NCI-H2029 (cell line): ENCODE results near the gene OR7A17.

Experiments
- DNase-seq: peaks from one replicate; lab custom pipeline; 2025; lab: John Stamatoyannopoulos, UW

The OR7A17 gene

DNA sequence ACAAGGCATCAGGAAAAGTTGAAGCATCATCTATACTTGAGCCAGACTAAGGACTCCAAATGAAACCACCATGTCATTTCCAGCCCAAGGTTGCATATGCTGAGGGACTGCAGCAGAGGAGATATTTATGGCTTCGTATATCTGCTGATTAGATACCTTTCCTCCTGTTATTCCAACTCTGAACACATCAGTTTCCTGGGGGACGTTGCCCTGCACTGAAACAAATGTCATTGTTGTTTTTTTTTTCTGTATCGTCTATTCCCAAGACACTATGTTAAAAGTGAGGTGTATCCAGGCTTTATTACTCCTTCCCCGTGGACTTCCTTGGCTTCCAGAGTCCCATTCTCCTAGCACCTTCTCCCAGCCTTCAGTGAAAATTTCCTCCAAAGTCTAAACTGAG lies at the start of gene OR7A17:
Gene OR7A17 (minus strand): TSS at position 101 of the 400 bp plus-strand sequence. CDS start 4,777 bp downstream, outside the sequence.
- DNase-seq: no peak

DNA sequence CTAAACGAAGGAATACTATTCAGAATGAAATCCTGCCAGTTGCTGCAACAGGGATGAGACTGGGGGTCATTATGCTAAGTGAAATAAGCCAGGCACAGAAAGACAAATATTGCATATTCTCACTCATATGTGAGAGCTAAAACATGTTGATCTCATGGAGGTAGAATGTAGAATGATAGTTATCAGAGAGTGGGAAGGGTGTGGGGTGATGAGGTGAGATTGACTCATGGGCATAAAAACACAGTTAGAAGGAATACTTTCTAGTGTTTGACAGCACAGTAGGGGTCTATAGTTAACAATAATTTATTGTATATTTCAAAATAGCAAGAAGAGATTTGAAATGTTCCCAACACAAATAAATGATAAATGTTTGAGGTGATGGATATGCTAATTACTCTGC lies 47.6 kb upstream of the OR7A17 start:
- DNase-seq: no peak

DNA sequence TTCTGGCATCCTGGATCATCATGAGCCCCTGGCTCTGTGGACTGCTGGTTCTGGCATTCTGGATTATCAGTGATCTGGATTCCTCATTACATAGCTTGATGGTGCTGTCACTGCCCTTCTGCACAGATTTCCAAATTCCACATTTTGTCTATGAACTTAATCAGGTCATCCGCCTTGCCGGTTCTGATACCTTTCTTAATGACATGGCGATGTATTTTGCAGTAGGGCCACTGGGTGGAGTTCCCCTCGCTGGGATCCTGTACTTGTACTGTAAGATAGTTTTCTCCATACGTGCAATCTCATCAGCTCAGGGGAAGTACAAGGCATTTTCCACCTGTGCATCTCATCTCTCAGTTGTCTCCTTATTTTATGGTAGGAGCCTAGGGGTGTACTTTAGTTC lies 30.9 kb upstream of the OR7A17 start:
- no peak for DNase-seq

DNA sequence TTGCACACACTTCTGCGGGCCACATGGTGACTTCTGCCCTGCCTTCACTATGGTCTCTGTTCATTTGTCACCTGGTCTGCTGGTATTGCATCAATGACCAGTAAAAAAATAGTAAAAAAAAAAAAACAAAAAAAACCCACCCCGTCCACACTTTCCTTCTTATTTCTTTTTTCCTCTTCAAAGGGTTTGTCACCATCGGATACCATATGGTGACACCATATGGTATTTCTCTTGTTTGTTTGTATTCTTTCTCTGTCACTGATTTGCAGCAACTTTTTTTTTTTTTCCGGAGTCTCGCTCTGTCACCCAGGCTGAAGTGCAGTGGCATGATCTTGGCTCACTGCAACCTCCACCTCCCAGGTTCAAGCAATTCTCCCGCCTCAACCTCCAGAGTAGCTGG lies 29.2 kb upstream of the OR7A17 start:
- DNase-seq: no peak

DNA sequence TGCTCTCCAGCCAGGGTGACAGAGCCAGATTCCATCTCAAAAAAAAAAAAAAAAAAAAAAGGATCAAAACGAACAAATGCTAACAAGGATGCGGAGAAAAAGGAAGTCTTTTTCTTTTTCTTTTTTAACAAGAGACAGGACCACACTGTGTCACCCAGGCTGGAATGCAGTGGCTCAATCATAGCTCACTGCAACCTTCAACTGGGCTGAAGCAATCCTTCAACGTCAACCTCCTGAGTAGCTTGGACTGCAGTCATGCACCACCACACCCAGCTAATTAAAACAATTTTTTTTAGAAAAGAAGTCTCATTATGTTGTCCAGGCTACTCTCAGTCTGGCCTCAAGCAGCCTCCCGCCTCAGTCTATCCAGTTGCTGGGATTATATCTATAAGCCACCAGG lies 20.8 kb upstream of the OR7A17 start:
- no peak for DNase-seq

DNA sequence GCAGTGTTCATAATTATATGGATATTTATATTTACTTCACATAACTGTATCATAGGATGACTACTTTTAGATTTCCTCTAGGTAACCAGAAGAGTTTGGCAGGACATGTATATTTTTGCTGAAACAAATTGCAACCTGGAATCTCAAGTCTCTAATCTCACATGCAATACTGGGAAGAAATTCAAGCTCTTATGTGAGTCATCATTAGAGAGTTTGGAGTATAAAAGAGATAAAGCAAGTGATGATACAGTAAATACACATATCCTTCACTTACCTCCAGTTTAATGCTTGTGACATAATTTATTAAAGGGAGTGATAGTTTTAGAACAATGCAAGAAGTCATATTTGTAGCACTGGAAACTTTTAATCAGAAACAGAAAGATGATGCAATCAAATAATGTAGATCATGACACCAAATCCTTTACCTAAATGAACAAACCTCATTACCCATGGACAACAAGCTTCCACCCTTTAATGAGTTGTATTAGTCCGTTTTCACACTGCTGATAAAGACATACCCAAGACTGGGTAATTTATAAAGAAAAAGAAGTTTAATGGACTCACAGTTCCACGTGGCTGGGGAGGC lies 15.8 kb upstream of the OR7A17 start:
- DNase-seq: no peak

DNA sequence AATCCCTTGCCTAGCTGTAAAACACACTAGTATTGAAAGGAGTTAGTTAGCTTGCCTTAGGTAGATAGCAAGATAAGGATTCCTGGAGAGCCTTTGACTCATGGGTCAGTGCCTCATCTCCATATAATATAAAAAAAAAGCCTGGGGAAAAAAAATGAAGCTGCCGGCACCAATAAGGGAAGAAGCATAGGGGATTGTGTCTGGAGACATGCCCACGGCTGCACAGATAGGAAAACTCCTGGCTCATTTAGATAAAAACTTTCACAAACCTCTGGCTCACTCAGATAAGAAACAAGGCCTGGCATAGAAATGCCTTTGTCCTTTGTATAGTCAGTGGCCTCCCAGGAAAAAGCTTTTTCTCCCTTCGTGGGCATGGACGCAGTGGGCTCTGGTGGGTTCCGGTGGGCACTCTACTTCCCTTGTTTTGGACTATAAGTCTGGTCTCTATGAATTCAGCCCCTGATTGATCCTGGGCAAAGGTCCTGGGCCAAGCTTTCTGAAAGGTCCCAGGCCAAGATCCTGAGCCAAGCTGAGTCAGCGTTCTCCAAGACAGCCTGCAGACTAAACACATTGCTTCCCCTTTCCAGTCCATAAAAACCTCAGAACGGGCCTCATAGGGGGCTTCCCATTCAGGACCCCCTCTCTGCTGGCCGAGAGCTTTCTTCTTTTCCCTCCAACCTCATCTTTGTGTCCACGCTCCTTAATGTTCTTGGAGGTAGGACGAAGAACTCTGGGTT lies 4.9 kb upstream of the OR7A17 start:
- no peak for DNase-seq

DNA sequence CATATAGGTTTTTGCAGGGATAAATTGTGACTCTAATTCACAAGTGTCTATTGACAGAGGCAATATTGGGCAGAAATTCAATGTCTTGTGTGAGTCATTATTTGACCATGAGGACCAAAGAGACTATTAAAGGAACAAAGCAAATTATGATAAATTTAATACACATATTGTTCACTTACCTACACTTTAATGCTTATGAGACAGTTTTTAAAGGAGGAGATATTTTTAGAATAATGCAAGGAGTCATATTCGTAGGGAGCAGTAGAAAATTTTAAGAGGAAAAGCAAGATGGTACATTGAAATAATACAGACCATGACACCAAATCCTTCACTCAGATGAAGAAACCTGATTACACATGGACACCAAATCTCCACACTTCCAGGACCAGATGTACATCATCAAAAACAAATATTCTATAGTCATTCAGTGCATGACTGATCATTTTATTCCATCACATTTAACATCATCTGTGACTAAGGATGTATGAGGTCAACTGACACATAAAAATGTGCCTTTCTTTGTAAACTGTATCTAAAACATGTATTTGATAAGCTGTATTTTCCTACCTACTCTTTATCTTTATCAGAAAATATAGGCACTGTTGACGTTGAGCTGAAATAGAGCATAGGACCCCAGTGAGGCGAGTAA lies 4.2 kb upstream of the OR7A17 start:
- DNase-seq: no peak

DNA sequence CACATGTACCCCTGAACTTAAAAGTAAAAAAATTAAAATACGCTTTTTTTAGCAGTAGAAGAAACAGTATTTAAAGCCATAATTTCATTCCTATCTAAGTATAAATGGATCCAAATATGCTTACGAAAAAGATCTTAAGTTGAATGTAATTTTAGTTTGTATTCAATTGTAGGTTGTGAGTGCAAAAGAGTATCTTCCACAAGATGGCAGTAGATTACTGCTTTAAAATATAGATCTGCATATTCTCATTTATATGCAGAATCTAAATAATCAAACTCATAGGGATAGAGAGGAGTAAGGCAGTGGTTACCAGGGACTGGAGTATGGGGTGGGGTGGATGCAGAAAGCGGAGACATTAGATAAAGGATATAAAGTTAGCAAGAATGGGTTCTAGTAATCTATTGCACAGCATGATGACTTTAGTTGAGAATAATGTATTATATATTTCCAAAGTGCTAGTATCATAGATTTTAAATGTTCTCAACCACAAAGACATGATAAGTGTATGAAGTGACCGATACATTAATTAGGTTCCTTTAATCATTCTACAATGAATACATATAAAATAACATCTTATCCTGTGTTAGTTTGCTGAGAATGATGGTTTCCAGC lies 14.2 kb downstream of the OR7A17 start:
- no peak for DNase-seq

DNA sequence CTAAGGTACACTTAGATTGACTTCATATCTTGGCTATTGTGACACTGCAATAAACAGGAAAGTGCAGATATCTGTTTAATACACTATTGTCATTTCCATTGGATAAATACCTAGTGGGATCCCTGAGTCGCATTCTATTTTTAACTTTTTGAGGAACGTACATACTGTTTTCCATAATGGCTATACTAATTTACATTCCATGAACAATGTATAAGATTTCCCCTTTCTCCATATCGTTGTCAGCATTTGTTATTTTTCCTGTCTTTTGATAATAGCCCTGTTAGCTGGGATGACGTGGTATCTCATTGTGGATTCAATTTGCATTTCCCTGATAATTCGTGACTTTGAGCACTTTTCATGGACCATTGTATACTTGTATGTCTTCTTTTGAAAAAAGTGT lies 17.4 kb downstream of the OR7A17 start:
- DNase-seq: no peak

DNA sequence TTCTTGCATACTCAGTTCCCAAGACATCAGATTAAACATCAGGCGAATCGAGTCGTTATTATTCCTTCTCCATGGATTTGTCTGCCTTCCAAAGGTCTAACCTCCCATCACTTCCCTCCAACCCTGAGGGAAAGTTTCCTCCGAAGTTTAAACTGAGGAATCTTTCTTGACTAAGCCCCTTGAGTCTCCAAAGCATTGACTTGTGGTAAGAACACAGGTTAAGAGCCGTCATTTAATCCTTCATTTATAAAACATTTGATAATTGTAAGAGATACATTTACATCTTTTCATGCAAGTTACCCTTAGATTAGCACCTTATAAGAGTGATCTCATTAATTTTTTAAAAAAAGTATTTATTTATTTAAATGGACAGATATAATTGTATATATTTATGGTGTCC lies 37.1 kb downstream of the OR7A17 start, which contains the start of gene OR7A10:
Gene OR7A10 (minus strand): TSS at position 101 of the 400 bp plus-strand sequence. CDS start 7,045 bp downstream, outside the sequence.
- DNase-seq: no peak

DNA sequence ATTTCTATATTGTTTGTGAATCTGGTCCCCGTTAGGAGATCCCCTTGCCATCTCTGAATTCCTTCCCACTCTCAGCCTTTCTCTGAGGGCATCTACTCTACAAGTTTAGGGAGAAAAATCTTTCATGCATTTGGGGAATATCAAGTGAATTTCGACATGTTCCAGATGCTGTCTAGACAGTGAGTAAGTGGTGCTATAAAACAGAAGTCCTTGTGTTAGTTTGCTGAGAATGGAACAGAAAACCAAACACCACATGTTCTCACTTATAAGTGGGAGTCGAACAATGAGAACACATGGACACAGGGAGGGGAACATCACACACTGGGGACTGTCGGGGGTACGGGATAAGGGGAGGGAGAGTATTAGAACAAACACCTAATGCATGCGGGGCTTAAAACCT lies 42.4 kb downstream of the OR7A17 start:
- no peak for DNase-seq

DNA sequence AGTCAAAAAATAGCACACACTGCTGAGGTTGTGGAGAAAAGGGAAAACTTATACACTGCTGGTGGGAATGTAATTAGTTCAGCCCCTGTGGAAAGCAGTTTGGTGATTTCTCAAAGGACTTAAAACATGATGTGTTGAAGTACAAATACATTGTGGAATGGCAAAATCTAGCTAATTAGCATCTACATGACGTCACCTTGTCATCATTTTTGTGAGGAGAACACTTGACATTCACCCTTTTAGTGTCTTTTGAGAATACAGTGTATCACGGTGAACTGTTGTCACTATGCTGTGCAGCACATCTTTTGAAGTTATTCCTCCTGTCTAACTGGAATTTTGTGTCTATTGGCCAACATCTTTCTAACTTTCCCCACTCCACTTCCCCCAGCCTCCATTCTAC lies 42.8 kb downstream of the OR7A17 start:
- DNase-seq: no peak

DNA sequence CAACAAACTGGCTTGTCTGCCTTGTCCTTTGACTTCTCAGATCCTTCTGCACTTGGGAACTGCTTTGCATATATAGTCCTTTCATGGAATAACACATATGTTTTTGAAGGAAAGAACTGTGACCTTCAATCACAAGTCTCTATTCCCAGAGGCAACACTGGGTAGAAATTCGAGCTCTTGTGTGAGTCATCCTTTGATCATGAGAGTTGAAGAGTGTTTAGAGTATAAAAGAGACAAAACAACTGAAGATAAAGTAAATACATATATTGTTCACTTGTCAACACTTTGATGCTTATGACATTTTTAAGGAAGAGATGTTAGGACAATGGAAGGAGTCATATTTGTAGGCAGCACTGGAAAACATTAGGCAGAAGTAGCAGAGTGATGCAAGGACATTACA lies 45.7 kb downstream of the OR7A17 start:
- no peak for DNase-seq

DNA sequence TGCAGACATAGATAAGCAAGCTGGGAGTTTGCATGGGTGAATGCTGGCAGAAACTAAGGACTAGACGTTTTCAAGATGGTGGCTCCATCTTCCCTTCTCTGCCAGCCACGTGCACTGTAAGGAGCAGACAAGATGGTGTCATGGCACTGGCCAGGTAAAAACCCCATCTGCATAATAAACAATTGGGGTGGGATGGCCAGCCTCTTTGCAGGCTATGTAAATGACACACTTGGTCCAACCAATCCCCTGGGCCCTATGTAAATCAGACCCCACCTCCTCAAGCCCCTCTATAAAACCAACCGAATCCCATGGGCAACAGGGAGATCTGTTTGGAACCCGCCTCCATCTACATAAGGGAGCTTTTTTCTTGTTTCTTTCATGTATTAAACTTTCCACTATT lies 48.5 kb downstream of the OR7A17 start:
- DNase-seq: no peak

DNA sequence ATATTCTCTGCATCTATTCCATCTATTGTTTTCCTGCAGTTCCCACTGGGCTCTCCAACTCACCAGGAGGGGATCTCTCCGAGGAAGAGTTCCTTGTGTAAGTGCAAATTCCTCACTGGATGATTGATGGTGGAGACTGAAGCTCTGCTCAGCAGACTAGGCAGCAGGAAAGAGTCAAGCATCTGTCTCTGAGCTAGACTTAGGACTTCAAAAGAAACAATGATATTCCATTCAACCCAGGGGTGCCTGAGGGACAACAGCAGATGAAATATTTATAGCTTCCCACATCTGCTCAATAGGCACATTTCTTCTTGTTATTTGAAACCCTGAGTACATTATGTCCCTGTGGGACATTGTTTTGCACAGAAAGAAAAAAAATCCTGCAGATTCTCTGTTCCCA lies 50.9 kb downstream of the OR7A17 start, which contains the start of the genes OR7A5 and OR7C1:
Gene OR7A5 (minus strand): TSS at position 175 of the 400 bp plus-strand sequence. CDS start 6,944 bp downstream, outside the sequence.
Gene OR7C1 (minus strand): TSS at position 175 of the 400 bp plus-strand sequence. CDS start 35,049 bp downstream, outside the sequence.
- no peak for DNase-seq

DNA sequence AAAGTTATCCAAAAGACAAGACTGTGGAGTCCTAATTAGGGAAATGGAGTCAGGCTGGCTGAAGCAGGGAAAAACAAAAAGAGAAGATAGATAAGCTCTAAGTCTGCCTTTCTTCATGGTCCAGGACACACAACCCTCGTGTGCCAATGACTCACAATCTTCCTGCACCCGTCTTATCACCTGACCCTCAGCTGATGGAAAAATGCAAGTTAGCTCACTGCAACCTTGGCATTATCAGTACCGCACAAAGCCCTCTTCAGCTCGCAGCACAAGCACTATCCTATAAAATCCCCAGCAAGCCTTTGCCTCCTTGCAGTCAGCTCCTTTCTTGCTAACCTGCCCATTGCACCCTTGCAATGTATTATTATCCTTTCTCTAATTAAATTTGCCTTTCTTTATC lies 55.2 kb downstream of the OR7A17 start:
- DNase-seq: no peak
